B cell (primary cell): ENCODE data around the gene ROR2.

ENCODE experiments used
- EZH2 ChIP-seq: IDR thresholded peaks from 2 replicates; pipeline ENCODE4 v1.6.1; 2012; ENCODE audit warnings: borderline replicate concordance, low read depth, mild to moderate bottlenecking, moderate library complexity, low read length; ENCODE audit not compliant: insufficient read depth, poor library complexity, severe bottlenecking
- TF ChIP-seq, protein P1 (sequence below): fragments of 200-600 bp; IDR thresholded peaks from one replicate; pipeline ENCODE4 v1.8.0; 2022; ENCODE audit warnings: antibody characterized with exemption, mild to moderate bottlenecking

DNA sequence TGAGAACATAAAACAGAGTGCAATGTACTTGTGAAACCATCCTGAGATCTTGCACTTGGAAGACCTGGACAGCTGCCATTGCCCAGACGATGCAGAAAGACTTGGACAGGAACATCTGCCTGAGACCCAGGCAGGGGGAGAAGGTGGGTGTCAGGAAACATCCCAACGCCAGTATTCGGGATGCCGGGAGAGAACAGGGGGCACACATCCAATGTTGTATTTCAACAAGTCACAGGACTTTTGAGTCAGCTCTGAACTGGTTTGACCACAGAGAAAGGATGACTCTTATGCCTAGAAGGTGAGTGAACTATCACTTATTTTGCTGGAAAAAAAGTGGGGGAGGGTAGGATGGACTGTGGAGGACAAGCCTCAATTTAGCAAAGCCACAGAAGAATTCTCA, 124.6 kb downstream of the ROR2 start:
- TF ChIP-seq EZH2 = no peak
- TF ChIP-seq, protein P1, sequence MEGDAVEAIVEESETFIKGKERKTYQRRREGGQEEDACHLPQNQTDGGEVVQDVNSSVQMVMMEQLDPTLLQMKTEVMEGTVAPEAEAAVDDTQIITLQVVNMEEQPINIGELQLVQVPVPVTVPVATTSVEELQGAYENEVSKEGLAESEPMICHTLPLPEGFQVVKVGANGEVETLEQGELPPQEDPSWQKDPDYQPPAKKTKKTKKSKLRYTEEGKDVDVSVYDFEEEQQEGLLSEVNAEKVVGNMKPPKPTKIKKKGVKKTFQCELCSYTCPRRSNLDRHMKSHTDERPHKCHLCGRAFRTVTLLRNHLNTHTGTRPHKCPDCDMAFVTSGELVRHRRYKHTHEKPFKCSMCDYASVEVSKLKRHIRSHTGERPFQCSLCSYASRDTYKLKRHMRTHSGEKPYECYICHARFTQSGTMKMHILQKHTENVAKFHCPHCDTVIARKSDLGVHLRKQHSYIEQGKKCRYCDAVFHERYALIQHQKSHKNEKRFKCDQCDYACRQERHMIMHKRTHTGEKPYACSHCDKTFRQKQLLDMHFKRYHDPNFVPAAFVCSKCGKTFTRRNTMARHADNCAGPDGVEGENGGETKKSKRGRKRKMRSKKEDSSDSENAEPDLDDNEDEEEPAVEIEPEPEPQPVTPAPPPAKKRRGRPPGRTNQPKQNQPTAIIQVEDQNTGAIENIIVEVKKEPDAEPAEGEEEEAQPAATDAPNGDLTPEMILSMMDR = no peak
